Common myeloid progenitor, CD34-positive (primary cell): Measurements from ENCODE around the gene TMEM239.
"Not testable (repeated sequence)": the region's sequence is repeated elsewhere in the genome, so short reads cannot be mapped to it uniquely, and the experiment has no call there.

ENCODE experiments used
- CTCF ChIA-PET: fragments of 350-600 bp; sonication (Branson Sonifier 250); formaldehyde crosslinking; loops from one replicate; lab custom pipeline; 2021; ENCODE audit warnings: antibody characterized with exemption; lab: Charles Lee
- POLR2A ChIA-PET: fragments of 350-600 bp; sonication (Branson Sonifier 250); formaldehyde crosslinking; loops from one replicate; lab custom pipeline; 2021; ENCODE audit warnings: antibody characterized with exemption; lab: Charles Lee
- DNase-seq, 3 donors: peaks; one replicate each; pipeline versions ENCODE4 v3.0.0 to v3.0.0-alpha.2; 2013
- H3K27ac ChIP-seq, 2 experiments: 1 replicate in 1 of 2; 2 replicates in 1 of 2; pipeline ENCODE4 v1.7.0; 2013; ENCODE audit warnings: inconsistent platforms in 2 of 2, low read length in 2 of 2, mild to moderate bottlenecking in 2 of 2, low read depth in 1 of 2, moderate library complexity in 1 of 2; ENCODE audit not compliant: severe bottlenecking in 2 of 2, insufficient read depth in 1 of 2, poor library complexity in 1 of 2
- H3K27me3 ChIP-seq, 5 experiments: replicated peaks in 2 of 5; 1 replicate in 3 of 5; 2 replicates in 2 of 5; pipeline versions ENCODE4 v1.6.1 to v1.7.0; 2013; ENCODE audit warnings: low read length in 4 of 5, mild to moderate bottlenecking in 2 of 5, moderate library complexity in 2 of 5, inconsistent platforms in 1 of 5; ENCODE audit not compliant: insufficient read depth in 5 of 5, control insufficient read depth in 4 of 5
- H3K36me3 ChIP-seq, 4 experiments: 1 replicate in 2 of 4; 2 replicates in 2 of 4; pipeline versions ENCODE4 v1.6.1 to v1.7.0; 2013; ENCODE audit warnings: low read length in 3 of 4, control low read depth in 1 of 4, mild to moderate bottlenecking in 1 of 4; ENCODE audit not compliant: control insufficient read depth in 4 of 4, insufficient read depth in 4 of 4
- H3K4me1 ChIP-seq, 4 experiments: 1 replicate in 3 of 4; 2 replicates in 1 of 4; pipeline versions ENCODE4 v1.6.1 to v1.7.1; 2013; ENCODE audit warnings: low read length in 3 of 4, mild to moderate bottlenecking in 3 of 4, control low read depth in 1 of 4, inconsistent platforms in 1 of 4, moderate library complexity in 1 of 4; ENCODE audit not compliant: control insufficient read depth in 4 of 4, insufficient read depth in 4 of 4; ENCODE audit errors: control extremely low read depth in 1 of 4
- H3K4me3 ChIP-seq, 7 experiments: 1 replicate in 4 of 7; 2 replicates in 3 of 7; pipeline versions ENCODE4 v1.5.1 to v1.7.0; 2013; ENCODE audit warnings: mild to moderate bottlenecking in 7 of 7, low read length in 6 of 7, moderate library complexity in 6 of 7, inconsistent platforms in 2 of 7, low read depth in 2 of 7, control low read depth in 1 of 7; ENCODE audit not compliant: insufficient read depth in 4 of 7, control insufficient read depth in 1 of 7; ENCODE audit errors: extremely low read depth in 1 of 7
- H3K9me3 ChIP-seq, 5 experiments: 1 replicate in 4 of 5; 2 replicates in 1 of 5; pipeline versions ENCODE4 v1.6.1 to v1.7.1; 2013; ENCODE audit warnings: low read length in 4 of 5, mild to moderate bottlenecking in 2 of 5, inconsistent platforms in 1 of 5, low read depth in 1 of 5, moderate library complexity in 1 of 5; ENCODE audit not compliant: control insufficient read depth in 4 of 5, insufficient read depth in 2 of 5; ENCODE audit errors: control extremely low read depth in 1 of 5
- WGBS: methylation state at CpG from one replicate; pipeline ENCODE4 v1.1.5; 2013; ENCODE audit not compliant: insufficient coverage; 5-methylcytosine and 5-hydroxymethylcytosine counted together

Gene TMEM239

GRCh38 chr20:2829376-2829775 lies 13.2 kb downstream of the TMEM239 start:
- Histone ChIP-seq H3K4me1 (peaks cover 0 to 10% (median 6%) of the 10 kb centered on the region in 4 experiments), H3K36me3 (no peaks in the 10 kb centered on the region)
- WGBS: 94% methylated on average over 2 of the region's 6 CpGs

GRCh38 chr20:2831206-2831605 lies 15.0 kb downstream of the TMEM239 start:
- H3K36me3 ChIP-seq: peaks cover 2 to 16% (median 6%) of the 10 kb centered on the region in 4 experiments
- H3K9me3 ChIP-seq, H3K27ac ChIP-seq, H3K27me3 ChIP-seq, H3K4me3 ChIP-seq, CTCF ChIA-PET, H3K4me1 ChIP-seq, DNase-seq, POLR2A ChIA-PET: not testable (repeated sequence)
- 93% methylated on average over 3 of the region's 7 CpGs for WGBS

More at GRCh38 chr20:2829376-2829775, 13.2 kb downstream of the TMEM239 start:
- ChIA-PET CTCF (interaction anchor here (1.7 kb wide), 1 partner anchor 26 kb away, joined by 5 read pairs; no protein-coding TSS in a partner anchor), POLR2A (no interaction called here)
- H3K27ac ChIP-seq: no peak overlapping the region
- no peak for DNase-seq
- peaks cover 0 to 2% (median 0%) of the 10 kb centered on the region in 5 experiments for H3K9me3 ChIP-seq
- no peak overlapping the region for H3K4me3 ChIP-seq
- H3K27me3 ChIP-seq: no peaks in the 10 kb centered on the region

DNA sequence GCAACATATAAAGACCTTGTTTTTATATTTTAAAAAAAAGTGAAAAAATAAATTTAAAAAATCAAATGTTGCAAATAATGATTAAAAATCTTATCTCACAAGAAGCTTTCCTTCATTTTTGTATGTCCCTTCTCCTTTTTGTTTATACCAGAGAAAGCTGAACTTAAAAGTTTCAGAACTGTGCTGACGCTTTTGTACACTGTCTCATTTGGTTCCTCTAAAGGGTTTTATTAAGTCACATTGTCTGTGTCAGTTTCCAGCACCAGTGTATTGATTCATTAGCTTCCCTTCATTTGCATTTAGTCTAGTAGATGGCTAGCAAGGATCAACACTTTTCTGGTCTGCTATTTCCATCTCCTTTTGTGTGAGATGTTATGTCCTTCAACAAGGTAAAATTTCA lies 17.6 kb downstream of the TMEM239 start:
- ChIA-PET CTCF (interaction anchor here (0.5 to 1.2 kb wide), 3 partner anchors 19 to 167 kb away, joined by 3 read pairs; partner anchors contain the start of gene C20orf141), POLR2A (no interaction called here)
- WGBS: 86% methylated on average over 1 of the region's 1 CpG
- no peak overlapping the region for H3K27ac ChIP-seq
- no peak overlapping the region for H3K4me3 ChIP-seq
- no peaks in the 10 kb centered on the region for H3K27me3 ChIP-seq
- peaks cover 2 to 31% (median 19%) of the 10 kb centered on the region in 4 experiments for H3K36me3 ChIP-seq
- peaks cover 0 to 5% (median 3%) of the 10 kb centered on the region in 4 experiments for H3K4me1 ChIP-seq
- H3K9me3 ChIP-seq: peaks cover 0 to 2% (median 0%) of the 10 kb centered on the region in 5 experiments
- DNase-seq: no peak

- Histone ChIP-seq H3K27me3 (no peaks in the 10 kb centered on the region), H3K4me1 (peaks cover 0 to 9% (median 4%) of the 10 kb centered on the region in 4 experiments), H3K36me3 (peaks cover 2 to 31% (median 19%) of the 10 kb centered on the region in 4 experiments), H3K9me3 (no peaks in the 10 kb centered on the region), H3K27ac (no peak overlapping the region), H3K4me3 (no peak overlapping the region)
- ChIA-PET POLR2A (no interaction called here), CTCF (interaction anchor here (0.5 to 1.2 kb wide), 2 partner anchors 78 to 166 kb away, joined by 3 read pairs; no protein-coding TSS in a partner anchor)
- WGBS: 94% methylated on average over 9 of the region's 14 CpGs
- DNase-seq: no peak
These were observed 18.4 kb downstream of the TMEM239 start for GRCh38 chr20:2834401-2835110.

GRCh38 chr20:2835331-2835796 lies 19.2 kb downstream of the TMEM239 start:
- Histone ChIP-seq H3K27ac (no peak overlapping the region), H3K4me3 (no peak overlapping the region), H3K9me3 (no peaks in the 10 kb centered on the region), H3K4me1 (peaks cover 0 to 17% (median 11%) of the 10 kb centered on the region in 4 experiments), H3K27me3 (no peaks in the 10 kb centered on the region), H3K36me3 (peaks cover 2 to 31% (median 19%) of the 10 kb centered on the region in 4 experiments)
- no peak for DNase-seq
- ChIA-PET CTCF (no interaction called here), POLR2A (no interaction called here)
- 96% methylated on average over 4 of the region's 6 CpGs for WGBS

GRCh38 chr20:2836035-2836434 lies 19.9 kb downstream of the TMEM239 start:
- WGBS: 87% methylated on average over 5 of the region's 5 CpGs
- DNase-seq: no peak
- peaks cover 0 to 18% (median 11%) of the 10 kb centered on the region in 4 experiments for H3K4me1 ChIP-seq
- no peak overlapping the region for H3K27ac ChIP-seq
- no peak overlapping the region for H3K4me3 ChIP-seq
- ChIA-PET POLR2A (no interaction called here), CTCF (interaction anchor here (1.0 kb wide), 1 partner anchor 16 kb away, joined by 3 read pairs; no protein-coding TSS in a partner anchor)
- no peaks in the 10 kb centered on the region for H3K27me3 ChIP-seq
- peaks cover 2 to 31% (median 19%) of the 10 kb centered on the region in 4 experiments for H3K36me3 ChIP-seq
- no peaks in the 10 kb centered on the region for H3K9me3 ChIP-seq
